Activated naive CD8-positive, alpha-beta T cell treated with anti-CD3 and anti-CD28 coated beads for 36 hours (primary cell): ENCODE data around the gene UNC5B. TPM values are rescaled to one million over a fixed set of nuclear protein-coding genes. Genes with fewer than 3 reads are reported as not detected.
"Not testable (repeated sequence)": the region's sequence is repeated elsewhere in the genome, so short reads cannot be mapped to it uniquely, and the experiment has no call there.

Experiments used
- DNase-seq: peaks from one replicate; pipeline ENCODE4 v3.0.0; 2021
- H3K27ac Mint-ChIP-seq: one replicate; pipeline ENCODE4 v1.8.0; 2022; ENCODE audit warnings: mild to moderate bottlenecking, moderate library complexity, mixed read lengths
- H3K27me3 Mint-ChIP-seq: one replicate; pipeline ENCODE4 v1.8.0; 2022; ENCODE audit warnings: mild to moderate bottlenecking, mixed read lengths
- H3K36me3 Mint-ChIP-seq: one replicate; pipeline ENCODE4 v1.8.0; 2021; ENCODE audit warnings: mild to moderate bottlenecking, mixed read lengths
- H3K4me1 Mint-ChIP-seq: one replicate; pipeline ENCODE4 v1.8.0; 2021; ENCODE audit warnings: mixed read lengths
- H3K4me3 Mint-ChIP-seq: one replicate; pipeline ENCODE4 v1.8.0; 2022; ENCODE audit warnings: mild to moderate bottlenecking, moderate library complexity, mixed read lengths
- H3K9me3 Mint-ChIP-seq: one replicate; pipeline ENCODE4 v1.8.0; 2022; ENCODE audit warnings: mixed read lengths
- total RNA-seq, 2 experiments: library from RNA; stranded (reverse); gene quantifications; one replicate each; pipeline ENCODE4 v1.2.3, GENCODE V29; 2021

The UNC5B gene
- total RNA-seq, 2 experiments from 2014 or later, result 0.04 TPM; not detected in 1

- H3K27me3 Mint-ChIP-seq, result no peaks in the 10 kb centered on the region
- no peak for DNase-seq
- no peak overlapping the region for H3K4me3 Mint-ChIP-seq
- H3K36me3 Mint-ChIP-seq, result no peaks in the 10 kb centered on the region
- no peaks in the 10 kb centered on the region for H3K9me3 Mint-ChIP-seq
- no peak overlapping the region for H3K27ac Mint-ChIP-seq
- H3K4me1 Mint-ChIP-seq, result no peaks in the 10 kb centered on the region
These were observed 80.5 kb downstream of the UNC5B start for GRCh38 chr10:71292624-71293445.

DNA sequence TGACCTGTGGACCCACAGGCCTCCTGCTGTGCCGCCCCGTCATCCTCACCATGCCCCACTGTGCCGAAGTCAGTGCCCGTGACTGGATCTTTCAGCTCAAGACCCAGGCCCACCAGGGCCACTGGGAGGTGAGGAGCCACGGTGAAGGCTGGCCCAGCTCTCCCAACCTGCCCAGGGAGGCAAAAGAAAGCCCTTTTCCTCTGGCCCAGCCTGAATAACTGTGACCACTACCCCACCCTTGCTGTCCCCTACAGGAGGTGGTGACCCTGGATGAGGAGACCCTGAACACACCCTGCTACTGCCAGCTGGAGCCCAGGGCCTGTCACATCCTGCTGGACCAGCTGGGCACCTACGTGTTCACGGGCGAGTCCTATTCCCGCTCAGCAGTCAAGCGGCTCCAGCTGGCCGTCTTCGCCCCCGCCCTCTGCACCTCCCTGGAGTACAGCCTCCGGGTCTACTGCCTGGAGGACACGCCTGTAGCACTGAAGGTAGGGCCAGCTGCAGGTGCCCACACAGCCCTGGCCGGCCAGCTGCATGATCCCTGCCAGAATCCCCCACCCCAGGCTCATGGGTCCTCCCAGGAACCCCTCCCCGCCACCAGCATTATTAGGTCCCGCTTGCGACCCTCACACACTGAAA is 81.2 kb downstream of the UNC5B start:
- H3K27me3 Mint-ChIP-seq, result no peaks in the 10 kb centered on the region
- H3K9me3 Mint-ChIP-seq, result no peaks in the 10 kb centered on the region
- no peaks in the 10 kb centered on the region for H3K36me3 Mint-ChIP-seq
- DNase-seq, result no peak
- no peak overlapping the region for H3K27ac Mint-ChIP-seq
- no peak overlapping the region for H3K4me3 Mint-ChIP-seq
- H3K4me1 Mint-ChIP-seq, result no peaks in the 10 kb centered on the region

DNA sequence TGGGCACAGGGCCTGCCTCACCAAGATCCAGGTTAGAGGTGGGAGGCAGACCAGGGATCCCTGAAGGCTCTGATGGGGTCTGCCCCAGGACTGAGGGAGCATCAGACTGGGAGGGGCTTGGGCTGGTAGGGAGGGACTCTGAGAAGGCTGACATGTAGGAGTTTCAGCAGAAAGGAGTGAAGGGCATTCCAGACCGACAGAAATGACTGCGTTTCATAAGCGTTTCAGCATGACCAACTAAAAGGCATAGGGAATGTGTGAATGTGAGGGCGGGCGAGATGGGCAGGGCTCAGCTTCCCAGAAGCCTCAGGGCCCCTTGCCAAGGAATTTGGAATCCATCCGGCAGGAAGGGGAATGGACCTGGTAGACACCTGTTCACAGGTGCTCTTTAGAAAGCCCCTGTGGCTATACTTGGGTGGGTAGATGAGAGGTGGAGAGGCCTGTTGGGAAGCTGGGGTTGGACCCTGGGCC is 81.8 kb downstream of the UNC5B start:
- H3K27ac Mint-ChIP-seq, result no peak overlapping the region
- H3K36me3 Mint-ChIP-seq, result no peaks in the 10 kb centered on the region
- DNase-seq, result no peak
- no peaks in the 10 kb centered on the region for H3K27me3 Mint-ChIP-seq
- no peaks in the 10 kb centered on the region for H3K4me1 Mint-ChIP-seq
- no peak overlapping the region for H3K4me3 Mint-ChIP-seq
- no peaks in the 10 kb centered on the region for H3K9me3 Mint-ChIP-seq

DNA sequence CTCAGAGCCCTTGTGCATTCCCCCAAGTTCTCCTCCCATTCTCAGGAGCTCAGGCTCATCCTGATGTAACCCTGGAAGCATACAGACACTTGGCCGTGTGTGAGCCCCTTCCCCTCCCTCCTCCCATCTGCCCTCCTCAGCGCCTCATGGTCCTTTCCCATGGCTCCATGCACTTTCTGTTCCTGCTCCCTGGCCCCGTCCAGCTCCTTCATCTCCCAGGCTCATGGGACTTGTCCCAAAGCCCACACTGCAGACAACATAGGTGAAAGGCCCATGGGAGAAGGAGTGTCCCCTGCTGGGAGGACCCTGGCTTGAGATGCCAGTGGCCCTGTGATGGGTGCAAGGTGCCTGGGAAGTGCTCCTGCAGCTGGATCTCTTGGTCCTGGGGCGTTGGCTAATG is 82.5 kb downstream of the UNC5B start:
- no peak overlapping the region for H3K27ac Mint-ChIP-seq
- no peaks in the 10 kb centered on the region for H3K9me3 Mint-ChIP-seq
- no peak for DNase-seq

DNA sequence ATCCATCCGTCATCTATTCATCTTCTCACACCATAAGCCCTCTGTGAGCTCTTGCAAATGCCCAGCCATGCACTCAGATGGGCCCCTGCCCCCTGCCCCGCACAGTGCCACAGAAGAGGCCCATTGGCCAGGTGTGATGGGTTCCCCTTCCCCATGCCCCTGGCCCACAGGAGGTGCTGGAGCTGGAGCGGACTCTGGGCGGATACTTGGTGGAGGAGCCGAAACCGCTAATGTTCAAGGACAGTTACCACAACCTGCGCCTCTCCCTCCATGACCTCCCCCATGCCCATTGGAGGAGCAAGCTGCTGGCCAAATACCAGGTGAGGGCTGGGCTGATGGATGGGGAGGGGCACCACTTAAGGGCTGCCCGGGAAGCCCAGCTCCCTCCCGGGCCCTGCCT is 83.3 kb downstream of the UNC5B start:
- no peak overlapping the region for H3K27ac Mint-ChIP-seq
- H3K27me3 Mint-ChIP-seq, result no peaks in the 10 kb centered on the region
- no peak for DNase-seq
- no peaks in the 10 kb centered on the region for H3K36me3 Mint-ChIP-seq
- no peak overlapping the region for H3K4me3 Mint-ChIP-seq
- no peaks in the 10 kb centered on the region for H3K4me1 Mint-ChIP-seq
- no peaks in the 10 kb centered on the region for H3K9me3 Mint-ChIP-seq

More for the DNA sequence above, 82.5 kb downstream of the UNC5B start:
- Mint-ChIP-seq H3K4me3 (no peak overlapping the region), H3K36me3 (no peaks in the 10 kb centered on the region), H3K27me3 (no peaks in the 10 kb centered on the region), H3K4me1 (no peaks in the 10 kb centered on the region)

DNA sequence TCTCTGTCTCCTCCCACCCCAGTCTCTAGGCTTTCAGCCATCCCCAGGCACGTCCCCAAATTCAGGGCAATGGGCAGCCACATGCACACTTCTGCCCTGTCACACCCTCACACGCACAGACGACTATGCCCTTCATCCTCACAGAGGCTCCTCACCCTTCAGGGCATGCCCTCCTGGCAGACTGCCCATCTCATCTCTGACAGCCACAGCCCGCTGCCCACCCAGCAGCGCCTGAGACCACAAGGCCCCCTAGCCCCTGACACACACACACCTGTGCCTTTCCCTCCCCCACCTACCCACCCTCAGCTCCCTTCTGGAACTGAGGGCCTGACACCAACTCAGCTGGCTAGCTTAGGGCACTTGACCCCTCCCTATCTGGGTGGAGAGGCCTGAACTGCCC is 83.7 kb downstream of the UNC5B start:
- H3K4me1 Mint-ChIP-seq, result no peaks in the 10 kb centered on the region
- no peak overlapping the region for H3K27ac Mint-ChIP-seq
- DNase-seq, result no peak
- no peaks in the 10 kb centered on the region for H3K27me3 Mint-ChIP-seq
- H3K4me3 Mint-ChIP-seq, result no peak overlapping the region
- H3K36me3 Mint-ChIP-seq, result no peaks in the 10 kb centered on the region
- H3K9me3 Mint-ChIP-seq, result no peaks in the 10 kb centered on the region

DNA sequence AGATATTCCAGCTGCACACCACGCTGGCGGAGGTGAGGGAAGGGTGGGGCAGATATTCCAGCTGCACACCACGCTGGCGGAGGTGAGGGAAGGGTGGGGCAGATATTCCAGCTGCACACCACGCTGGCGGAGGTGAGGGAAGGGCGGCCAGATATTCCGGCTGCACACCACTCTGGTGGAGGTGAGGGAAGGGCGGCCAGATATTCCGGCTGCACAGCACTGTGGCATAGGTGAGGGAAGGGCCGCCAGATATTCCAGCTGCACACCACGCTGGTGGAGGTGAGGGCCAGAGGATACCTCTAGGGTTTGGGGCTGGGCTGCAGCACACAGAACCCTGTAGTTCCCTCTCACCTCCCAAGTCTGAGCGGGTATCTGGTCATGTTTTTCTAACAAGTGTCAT is 84.4 kb downstream of the UNC5B start:
- H3K4me3 Mint-ChIP-seq, H3K36me3 Mint-ChIP-seq, H3K4me1 Mint-ChIP-seq, H3K9me3 Mint-ChIP-seq, DNase-seq, H3K27me3 Mint-ChIP-seq, H3K27ac Mint-ChIP-seq: not testable (repeated sequence)

DNA sequence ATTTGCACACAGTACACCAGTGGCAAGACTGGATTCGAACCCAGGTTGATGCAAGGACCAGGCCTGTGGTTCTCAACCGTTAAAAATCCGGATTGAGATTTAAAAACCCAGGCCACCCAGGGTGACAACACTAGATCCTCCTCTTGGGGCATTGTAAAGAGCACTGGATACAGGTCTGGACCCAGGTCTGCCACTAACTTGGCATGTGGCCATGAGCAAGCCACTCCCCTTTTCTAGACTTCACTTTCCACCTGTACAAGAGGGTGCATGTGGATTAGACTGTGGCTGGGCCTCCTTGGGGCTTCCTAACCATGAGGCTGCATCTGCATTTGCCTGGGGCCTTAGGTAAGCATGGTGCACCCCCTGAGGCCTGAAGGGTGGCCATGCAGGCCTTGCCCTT is 85.0 kb downstream of the UNC5B start:
- Mint-ChIP-seq H3K27ac (no peak overlapping the region), H3K36me3 (no peaks in the 10 kb centered on the region), H3K4me3 (no peak overlapping the region), H3K4me1 (no peaks in the 10 kb centered on the region), H3K27me3 (no peaks in the 10 kb centered on the region), H3K9me3 (no peaks in the 10 kb centered on the region)
- DNase-seq, result no peak

DNA sequence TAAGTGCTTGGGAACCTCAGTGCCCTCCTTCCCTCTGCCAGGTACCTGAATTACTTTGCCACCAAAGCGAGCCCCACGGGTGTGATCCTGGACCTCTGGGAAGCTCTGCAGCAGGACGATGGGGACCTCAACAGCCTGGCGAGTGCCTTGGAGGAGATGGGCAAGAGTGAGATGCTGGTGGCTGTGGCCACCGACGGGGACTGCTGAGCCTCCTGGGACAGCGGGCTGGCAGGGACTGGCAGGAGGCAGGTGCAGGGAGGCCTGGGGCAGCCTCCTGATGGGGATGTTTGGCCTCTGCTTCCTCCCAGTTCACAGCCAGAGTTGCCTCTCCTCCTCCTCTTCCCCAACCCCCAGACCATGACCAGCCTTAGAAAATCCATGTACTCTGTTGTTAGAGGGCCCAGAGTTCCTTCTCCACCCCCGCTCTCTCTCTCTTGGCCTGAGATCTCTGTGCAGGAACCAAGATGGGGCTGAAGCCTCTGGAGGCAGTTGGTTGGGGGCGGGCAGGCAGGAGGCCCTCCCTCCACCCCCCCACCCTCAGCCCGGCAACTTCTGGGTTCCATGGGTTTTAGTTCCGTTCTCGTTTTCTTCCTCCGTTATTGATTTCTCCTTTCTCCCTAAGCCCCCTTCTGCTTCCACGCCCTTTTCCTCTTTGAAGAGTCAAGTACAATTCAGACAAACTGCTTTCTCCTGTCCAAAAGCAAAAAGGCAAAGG is 86.9 kb downstream of the UNC5B start:
- no peaks in the 10 kb centered on the region for H3K36me3 Mint-ChIP-seq
- no peaks in the 10 kb centered on the region for H3K4me1 Mint-ChIP-seq
- no peaks in the 10 kb centered on the region for H3K9me3 Mint-ChIP-seq
- no peak overlapping the region for H3K27ac Mint-ChIP-seq
- no peak overlapping the region for H3K4me3 Mint-ChIP-seq
- H3K27me3 Mint-ChIP-seq, result no peaks in the 10 kb centered on the region
- DNase-seq, result no peak

DNA sequence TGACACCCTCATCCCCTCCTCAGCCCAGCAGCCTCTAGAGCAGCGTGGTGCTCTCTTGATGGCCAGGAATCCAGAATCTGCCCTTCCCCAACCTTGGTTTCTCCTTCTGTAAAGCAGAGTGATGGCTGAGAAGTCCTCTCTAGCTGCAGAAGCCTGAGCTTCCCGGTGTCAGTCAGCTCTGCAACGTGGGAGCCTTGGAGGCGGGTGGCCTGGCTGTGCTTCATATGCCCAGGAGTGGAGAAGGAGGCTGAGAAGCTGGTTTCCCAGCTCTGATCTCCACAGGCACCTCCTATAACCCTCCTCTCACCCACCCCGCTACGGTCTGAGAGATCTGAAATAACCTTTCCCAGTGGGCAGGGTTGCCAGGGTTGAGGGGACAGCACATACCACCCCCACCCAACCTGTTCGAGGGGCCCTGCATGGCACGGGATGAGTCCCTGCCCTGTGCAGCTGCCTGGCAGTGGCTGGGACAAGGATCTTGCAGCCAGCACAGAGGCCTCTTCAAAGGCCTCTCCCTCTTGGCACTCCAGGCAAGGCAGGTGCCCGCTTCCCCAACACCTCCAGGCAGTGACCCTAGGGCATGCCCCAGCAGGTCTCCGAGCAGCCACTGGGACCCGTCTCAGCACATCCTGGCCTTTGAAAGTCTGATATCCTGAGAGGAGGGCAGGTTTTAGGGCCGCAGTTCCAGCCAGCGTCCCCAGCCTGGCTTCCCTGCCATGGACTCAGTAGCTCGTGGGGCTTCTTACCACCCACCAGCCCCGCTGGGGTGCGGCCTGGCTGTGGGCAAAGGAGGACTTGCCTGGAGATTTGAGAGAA is 88.4 kb downstream of the UNC5B start:
- Mint-ChIP-seq H3K4me3 (no peak overlapping the region), H3K27me3 (no peaks in the 10 kb centered on the region), H3K36me3 (no peaks in the 10 kb centered on the region), H3K9me3 (no peaks in the 10 kb centered on the region), H3K4me1 (no peaks in the 10 kb centered on the region), H3K27ac (no peak overlapping the region)
- no peak for DNase-seq

DNA sequence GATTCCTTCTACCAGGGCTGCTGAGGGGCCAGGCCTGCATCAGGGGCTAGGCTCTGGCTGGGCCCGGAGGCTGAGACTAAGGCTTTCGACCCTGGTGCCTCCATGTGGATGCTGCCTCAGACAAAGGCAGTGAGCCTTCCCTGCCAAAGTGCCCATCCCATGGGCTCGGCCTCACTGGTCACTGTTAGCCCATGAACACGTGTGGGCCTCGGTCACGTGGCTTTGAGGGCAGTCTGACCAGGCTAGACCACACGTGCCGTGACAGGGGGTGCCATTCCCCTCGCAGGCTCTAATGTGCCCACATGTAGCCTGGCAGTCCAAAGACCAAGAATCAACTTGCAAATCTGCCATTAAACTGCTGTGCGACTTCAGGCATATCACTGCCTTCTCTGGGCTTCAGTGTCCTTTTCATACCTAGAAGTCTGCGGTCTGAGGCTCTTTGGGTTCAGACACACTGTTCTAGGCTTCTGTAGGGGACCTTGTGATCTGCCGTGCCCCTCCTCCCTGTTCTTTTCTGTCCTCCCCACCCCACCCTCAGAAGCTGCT is 89.1 kb downstream of the UNC5B start:
- Mint-ChIP-seq H3K36me3 (no peaks in the 10 kb centered on the region), H3K27me3 (no peaks in the 10 kb centered on the region), H3K4me1 (no peaks in the 10 kb centered on the region), H3K4me3 (no peak overlapping the region), H3K27ac (no peak overlapping the region), H3K9me3 (no peaks in the 10 kb centered on the region)
- DNase-seq, result no peak

- Mint-ChIP-seq H3K27ac (no peak overlapping the region), H3K36me3 (no peaks in the 10 kb centered on the region), H3K4me1 (no peaks in the 10 kb centered on the region), H3K4me3 (no peak overlapping the region), H3K27me3 (no peaks in the 10 kb centered on the region), H3K9me3 (no peaks in the 10 kb centered on the region)
- DNase-seq, result no peak
These were observed 90.1 kb downstream of the UNC5B start for GRCh38 chr10:71302451-71302850.

DNA sequence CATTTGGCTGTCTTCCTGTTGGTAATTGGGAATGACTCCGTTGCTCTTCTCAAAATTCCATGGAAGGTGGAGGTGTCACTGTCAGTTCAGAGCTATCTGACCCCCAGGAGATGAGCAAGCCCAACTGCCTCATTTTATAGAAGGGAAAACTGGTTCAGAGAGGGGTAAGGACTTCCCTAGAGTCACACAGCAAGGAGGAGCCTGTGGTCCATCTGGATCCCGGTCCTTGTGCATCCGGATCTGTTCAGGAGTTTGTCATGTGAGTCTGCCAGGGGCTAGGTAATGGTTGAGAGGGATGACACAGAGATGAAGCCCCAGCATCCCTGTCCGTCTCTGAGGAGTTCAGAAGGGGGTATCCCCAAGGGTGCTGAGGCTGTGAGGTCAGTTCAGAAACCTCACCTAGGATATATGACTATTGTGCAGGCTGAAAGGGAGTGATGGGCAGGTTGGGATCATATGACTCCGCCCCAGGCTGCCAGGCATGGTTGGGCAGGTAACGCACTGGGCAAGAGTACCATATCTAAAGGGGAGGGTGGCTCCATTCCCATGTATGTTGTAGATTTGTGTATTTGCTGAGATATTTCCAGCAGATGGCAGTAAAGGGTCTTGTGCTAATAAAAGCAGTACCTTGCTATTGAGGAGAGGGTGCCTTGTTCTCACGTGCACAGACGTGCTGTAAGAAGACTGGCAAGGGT is 90.7 kb downstream of the UNC5B start:
- no peak overlapping the region for H3K4me3 Mint-ChIP-seq
- no peaks in the 10 kb centered on the region for H3K9me3 Mint-ChIP-seq
- DNase-seq, result no peak
- no peaks in the 10 kb centered on the region for H3K4me1 Mint-ChIP-seq
- H3K36me3 Mint-ChIP-seq, result no peaks in the 10 kb centered on the region
- no peak overlapping the region for H3K27ac Mint-ChIP-seq
- no peaks in the 10 kb centered on the region for H3K27me3 Mint-ChIP-seq

GRCh38 chr10:71303569-71303907 is 91.2 kb downstream of the UNC5B start:
- H3K4me1 Mint-ChIP-seq, result no peaks in the 10 kb centered on the region
- DNase-seq, result no peak
- H3K4me3 Mint-ChIP-seq, result no peak overlapping the region
- no peaks in the 10 kb centered on the region for H3K36me3 Mint-ChIP-seq
- H3K27ac Mint-ChIP-seq, result no peak overlapping the region
- H3K27me3 Mint-ChIP-seq, result no peaks in the 10 kb centered on the region
- no peaks in the 10 kb centered on the region for H3K9me3 Mint-ChIP-seq
